Measurements from ENCODE around the gene CACNG7.
"Not testable (repeated sequence)": the region's sequence is repeated elsewhere in the genome, so short reads cannot be mapped to it uniquely, and the experiment has no call there.

CACNG7 gene

GRCh38 chr19:53906211-53907192 is 2.6 kb upstream of the CACNG7 start:
- DNase-seq, result no peak

- DNase-seq, result no peak
Observed at GRCh38 chr19:53907193-53907581, 1.9 kb upstream of the CACNG7 start.

- no peak for DNase-seq
Observed at GRCh38 chr19:53907690-53908089, 1.4 kb upstream of the CACNG7 start.

- DNase-seq, result no peak
Observed at GRCh38 chr19:53908106-53908934, 758 bp upstream of the CACNG7 start.

- DNase-seq, result no peak
Observed at GRCh38 chr19:53909471-53910169, 542 bp downstream of the CACNG7 start.

- no peak for DNase-seq
Observed at GRCh38 chr19:53910170-53910518, 1.1 kb downstream of the CACNG7 start.

- no peak for DNase-seq
Observed at GRCh38 chr19:53912653-53913052, 3.6 kb downstream of the CACNG7 start.

GRCh38 chr19:53915000-53915399 is 5.9 kb downstream of the CACNG7 start:
- no peak for DNase-seq

GRCh38 chr19:53916004-53916403 is 6.9 kb downstream of the CACNG7 start:
- DNase-seq, result no peak

GRCh38 chr19:53917356-53917755 is 8.3 kb downstream of the CACNG7 start:
- DNase-seq, result no peak

- DNase-seq, result no peak
Observed at GRCh38 chr19:53927739-53928138, 18.7 kb downstream of the CACNG7 start.

GRCh38 chr19:53936029-53936428 is 27.0 kb downstream of the CACNG7 start:
- no peak for DNase-seq

GRCh38 chr19:53942001-53942786 is 33.1 kb downstream of the CACNG7 start:
- no peak for DNase-seq

GRCh38 chr19:53944416-53944815 is 35.3 kb downstream of the CACNG7 start:
- no peak for DNase-seq

- no peak for DNase-seq
Observed at GRCh38 chr19:53944933-53945332, 35.9 kb downstream of the CACNG7 start.

GRCh38 chr19:53945441-53945840 is 36.4 kb downstream of the CACNG7 start:
- no peak for DNase-seq

- DNase-seq, result no peak
Observed at GRCh38 chr19:53945998-53946397, 36.9 kb downstream of the CACNG7 start.

- no peak for DNase-seq
Observed at GRCh38 chr19:53947624-53948023, 38.5 kb downstream of the CACNG7 start.

GRCh38 chr19:53948611-53949010 is 39.5 kb downstream of the CACNG7 start:
- not testable (repeated sequence) for DNase-seq

GRCh38 chr19:53951436-53951835 is 42.4 kb downstream of the CACNG7 start:
- DNase-seq, result no peak

GRCh38 chr19:53951947-53952346 is 42.9 kb downstream of the CACNG7 start:
- DNase-seq, result no peak

- no peak for DNase-seq
Observed at GRCh38 chr19:53953383-53953782, 44.3 kb downstream of the CACNG7 start.

Data from NCI-H774 (cell line).